HCT116 (cell line): ENCODE data around the gene ARHGAP40. TPM values are rescaled to one million over a fixed set of nuclear protein-coding genes. Genes with fewer than 3 reads are reported as not detected.

Experiments
- ATAC-seq: fragments of 200-7000 bp; cut with Tn5 transposase; 2 replicates; pipeline ENCODE4 v1.9.1; 2020; ENCODE audit warnings: mild to moderate bottlenecking, moderate library complexity
- BruUV-seq: library from RNA; stranded (reverse); fragments of 400-500 nt; replicated peaks from 2 replicates; lab custom pipeline; 2021; lab: Mats Ljungman, UMichigan
- CTCF ChIA-PET: fragments of 300-600 bp; sonication (Branson Sonifier 250); formaldehyde crosslinking; loops from one replicate; lab custom pipeline; 2021; ENCODE audit warnings: antibody characterized with exemption; lab: Charles Lee
- POLR2A ChIA-PET: fragments of 300-600, 350-600 bp; sonication (Branson Sonifier 250); formaldehyde crosslinking; loops from one replicate; lab custom pipeline; 2021; ENCODE audit warnings: antibody characterized with exemption; lab: Charles Lee
- RAD21 ChIA-PET, 2 experiments: fragments of 300-600 bp; sonication (Branson Sonifier 250); formaldehyde crosslinking; loops; one replicate each; lab custom pipeline; 2023; ENCODE audit warnings: low total read pairs in 2 of 2; ENCODE audit not compliant: uncharacterized antibody in 2 of 2, unreplicated experiment in 2 of 2, low non-redundant PET in 1 of 2; lab: Charles Lee
- DNase-seq: peaks from one replicate; pipeline ENCODE4 v3.0.0-alpha.2; 2010; ENCODE audit warnings: low read depth, low spot score
- H2AFZ ChIP-seq: fragments of 200-600 bp; shearing (Covaris generic), sonication (generic); 2 replicates; pipeline ENCODE4 v1.6.1; 2017; ENCODE audit warnings: low read depth, mixed run types, mixed read lengths, antibody characterized with exemption, low read length; ENCODE audit not compliant: poor library complexity, severe bottlenecking
- H3K27ac ChIP-seq: 2 replicates; pipeline ENCODE4 v1.5.1; 2012; ENCODE audit warnings: low read depth, low read length
- H3K27me3 ChIP-seq: fragments of 200-600 bp; sonication (generic); 2 replicates; pipeline ENCODE4 v1.6.1; 2016; ENCODE audit warnings: mixed run types, low read length, mixed read lengths; ENCODE audit not compliant: insufficient read depth
- H3K36me3 ChIP-seq, 2 experiments: fragments of 200-500 bp in 1 of 2; fragments of 200-600 bp in 1 of 2; sonication (Bioruptor generic) in 1 of 2; sonication (generic) in 1 of 2; 2 replicates each; pipeline versions ENCODE4 v1.5.1 to v1.6.1; 2014 to 2016; ENCODE audit warnings: low read length in 2 of 2, inconsistent platforms in 1 of 2, mixed read lengths in 1 of 2, mixed run types in 1 of 2; ENCODE audit not compliant: insufficient read depth in 2 of 2, control insufficient read depth in 1 of 2
- H3K4me1 ChIP-seq, 2 experiments: fragments of 200-600 bp in 1 of 2; sonication (generic) in 1 of 2; 2 replicates each; pipeline versions ENCODE4 v1.5.1 to v1.6.1; 2012 to 2017; ENCODE audit warnings: low read length in 2 of 2, inconsistent platforms in 1 of 2, mild to moderate bottlenecking in 1 of 2, mixed read lengths in 1 of 2, mixed run types in 1 of 2, moderate library complexity in 1 of 2; ENCODE audit not compliant: insufficient read depth in 2 of 2, control insufficient read depth in 1 of 2
- H3K4me2 ChIP-seq: fragments of 200-600 bp; sonication (generic); 2 replicates; pipeline ENCODE4 v1.6.1; 2017; ENCODE audit warnings: mixed run types, low read length, mixed read lengths
- H3K4me3 ChIP-seq, 2 experiments: fragments of 200-600 bp in 1 of 2; sonication (generic) in 1 of 2; replicated peaks in 1 of 2; 2 replicates each; pipeline ENCODE4 v1.5.1; 2011 to 2016; ENCODE audit warnings: low read length in 2 of 2, control low read depth in 1 of 2, low read depth in 1 of 2, mild to moderate bottlenecking in 1 of 2, mixed read lengths in 1 of 2, mixed run types in 1 of 2
- H3K79me2 ChIP-seq: fragments of 200-600 bp; sonication (generic); 2 replicates; pipeline ENCODE4 v1.6.1; 2017; ENCODE audit warnings: mild to moderate bottlenecking, mixed run types, low read length, moderate library complexity, mixed read lengths; ENCODE audit not compliant: insufficient read depth
- H3K9ac ChIP-seq: fragments of 200-600 bp; sonication (generic); 2 replicates; pipeline ENCODE4 v1.6.1; 2016; ENCODE audit warnings: low read length, mixed read lengths
- H3K9me2 ChIP-seq: fragments of 200-600 bp; sonication (generic), shearing (Covaris generic); 2 replicates; pipeline ENCODE4 v1.6.1; 2017; ENCODE audit warnings: mixed run types, mild to moderate bottlenecking, moderate library complexity; ENCODE audit not compliant: insufficient read depth
- H3K9me3 ChIP-seq, 2 experiments: fragments of 200-500 bp in 1 of 2; fragments of 200-600 bp in 1 of 2; sonication (Bioruptor generic) in 1 of 2; sonication (generic) in 1 of 2; 2 replicates each; pipeline ENCODE4 v1.6.1; 2014 to 2017; ENCODE audit warnings: low read length in 2 of 2, mixed read lengths in 2 of 2, inconsistent platforms in 1 of 2, low read depth in 1 of 2, mild to moderate bottlenecking in 1 of 2, mixed run types in 1 of 2, moderate library complexity in 1 of 2; ENCODE audit not compliant: control insufficient read depth in 1 of 2, insufficient read depth in 1 of 2
- H4K20me1 ChIP-seq: fragments of 200-600 bp; sonication (generic), shearing (Covaris generic); 2 replicates; pipeline ENCODE4 v1.6.1; 2017; ENCODE audit warnings: mixed run types, mild to moderate bottlenecking, moderate library complexity; ENCODE audit not compliant: insufficient read depth
- CEBPB ChIP-seq: IDR thresholded peaks from 2 replicates; pipeline ENCODE4 v1.6.1; 2012; ENCODE audit warnings: low read depth
- EZH2phosphoT487 ChIP-seq: fragments of 200-600 bp; IDR thresholded peaks from 2 replicates; pipeline ENCODE4 v1.6.1; 2018; ENCODE audit warnings: antibody characterized with exemption, borderline replicate concordance
- POLR2A ChIP-seq: IDR thresholded peaks from 2 replicates; pipeline ENCODE4 v1.7.0; 2011; ENCODE audit warnings: borderline replicate concordance; ENCODE audit not compliant: insufficient read depth, insufficient read length; ENCODE audit errors: extremely low read depth
- POLR2AphosphoS5 ChIP-seq: IDR thresholded peaks from 2 replicates; pipeline ENCODE4 v1.6.1; 2011; ENCODE audit warnings: mild to moderate bottlenecking, low read depth, low read length, moderate library complexity
- YY1 ChIP-seq: IDR thresholded peaks from 2 replicates; pipeline ENCODE4 v1.6.1; 2011; ENCODE audit warnings: low read length, low read depth, moderate library complexity, mild to moderate bottlenecking; ENCODE audit not compliant: insufficient replicate concordance; ENCODE audit errors: extremely low read depth
- intact Hi-C: fragments of 100-400 bp; cut with micrococcal nuclease; formaldehyde crosslinking; loops from 2 replicates; pipeline ENCODE4 v1.10.0; 2022
- total RNA-seq: library from RNA; stranded (reverse); gene quantifications from one replicate; pipeline ENCODE4 v1.2.1, GENCODE V29; 2021; ENCODE audit not compliant: unreplicated experiment
- TF ChIP-seq, protein P1 (sequence below): IDR thresholded peaks from 2 replicates; pipeline ENCODE4 v1.6.1; 2012

The ARHGAP40 gene
- total RNA-seq, 1 experiment from 2014 or later: 3.4 TPM

DNA sequence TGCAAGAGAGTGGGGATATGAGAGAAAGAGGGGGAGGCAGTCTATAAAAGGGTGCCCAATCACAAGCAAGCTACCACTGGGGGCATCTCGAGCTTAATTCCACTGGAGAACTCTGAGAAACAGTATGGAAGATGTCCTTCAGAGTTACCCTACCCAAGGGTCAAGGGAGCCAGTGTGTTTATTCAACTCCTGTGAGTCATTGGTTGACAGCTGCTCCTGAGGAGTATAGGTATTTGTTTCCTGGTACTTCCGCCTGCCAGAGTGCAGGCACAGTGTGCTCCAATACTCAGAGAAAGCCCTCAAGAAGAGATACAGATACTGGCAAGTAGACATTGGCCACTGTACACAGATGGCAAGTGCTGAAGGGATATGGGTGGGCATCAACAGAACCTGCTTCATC, 49.5 kb downstream of the ARHGAP40 start:
- Histone ChIP-seq H3K4me3 (no peak overlapping the region), H3K9me3 (no peaks in the 10 kb centered on the region), H3K27ac (no peak overlapping the region), H2AFZ (no peak overlapping the region), H3K9ac (no peak overlapping the region), H4K20me1 (no peaks in the 10 kb centered on the region), H3K9me2 (no peaks in the 10 kb centered on the region), H3K27me3 (no peaks in the 10 kb centered on the region), H3K4me2 (peak overlapping the region; percentile 9; the same call in 1 of the 2 replicates), H3K36me3 (no peaks in the 10 kb centered on the region), H3K79me2 (no peaks in the 10 kb centered on the region), H3K4me1 (peaks cover 2 to 13% of the 10 kb centered on the region in 2 experiments; a peak in 3 of 4 replicates)
- ChIA-PET RAD21 (no interaction called here), CTCF (interaction anchor here (1.1 to 2.4 kb wide), 3 partner anchors 8 to 17 kb away, joined by 3 to 11 read pairs (median 5); no protein-coding TSS in a partner anchor), POLR2A (no interaction called here)
- BruUV-seq: no TSS peak
- no peak for ATAC-seq
- no peak for DNase-seq
- TF ChIP-seq YY1 (no peak), CEBPB (no peak), EZH2phosphoT487 (no peak), POLR2A (no peak), POLR2AphosphoS5 (no peak)
- intact Hi-C loops: no loop called here

DNA sequence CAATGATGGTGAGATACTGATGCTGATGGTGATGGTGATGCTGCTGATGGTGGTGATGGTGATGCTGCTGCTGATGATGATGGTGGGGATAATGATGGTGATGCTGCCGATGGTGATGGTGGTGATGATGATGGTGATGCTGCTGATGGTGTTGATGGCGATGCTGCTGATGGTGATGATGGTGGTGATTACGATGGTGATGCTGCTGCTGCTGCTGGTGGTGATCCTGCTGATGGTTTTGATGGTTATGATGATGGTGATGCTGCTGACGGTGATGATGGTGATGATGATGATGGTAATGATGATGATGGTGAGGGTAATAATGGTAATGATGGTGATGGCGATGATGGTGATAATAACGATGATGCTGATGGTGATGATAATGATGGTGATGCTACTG, 50.0 kb downstream of the ARHGAP40 start:
- H3K4me1 ChIP-seq: peaks cover 0 to 9% of the 10 kb centered on the region in 2 experiments; a peak in 2 of 4 replicates
- DNase-seq (no peak), ATAC-seq (no peak)
- ChIA-PET RAD21 (no interaction called here), CTCF (interaction anchor here (2.4 kb wide), 1 partner anchor 8 kb away, joined by 11 read pairs; no protein-coding TSS in a partner anchor), POLR2A (no interaction called here)
- no peak for TF ChIP-seq YY1
- TF ChIP-seq, protein P1, sequence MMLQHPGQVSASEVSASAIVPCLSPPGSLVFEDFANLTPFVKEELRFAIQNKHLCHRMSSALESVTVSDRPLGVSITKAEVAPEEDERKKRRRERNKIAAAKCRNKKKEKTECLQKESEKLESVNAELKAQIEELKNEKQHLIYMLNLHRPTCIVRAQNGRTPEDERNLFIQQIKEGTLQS: no peak
- intact Hi-C loops: no loop called here
- no peak overlapping the region for H3K9ac ChIP-seq
- no peak overlapping the region for H3K27ac ChIP-seq
- no peaks in the 10 kb centered on the region for H4K20me1 ChIP-seq
- H3K9me3 ChIP-seq: no peaks in the 10 kb centered on the region
- no peak overlapping the region for H2AFZ ChIP-seq
- no peak overlapping the region for H3K4me2 ChIP-seq
- no peaks in the 10 kb centered on the region for H3K36me3 ChIP-seq
- BruUV-seq: no TSS peak
- H3K4me3 ChIP-seq: no peak overlapping the region
- H3K27me3 ChIP-seq: no peaks in the 10 kb centered on the region
- no peaks in the 10 kb centered on the region for H3K9me2 ChIP-seq
- no peaks in the 10 kb centered on the region for H3K79me2 ChIP-seq
